CD8-positive, alpha-beta memory T cell (primary cell): ENCODE results near the gene RNU5D-1. TPM values are rescaled to one million over a fixed set of nuclear protein-coding genes. Genes with fewer than 3 reads are reported as not detected.
A peak's percentile ranks its signal among the peaks of the same experiment; 100 is the strongest.
"Not testable (repeated sequence)": the region's sequence is repeated elsewhere in the genome, so short reads cannot be mapped to it uniquely, and the experiment has no call there.

ENCODE experiments used
- CTCF ChIA-PET: fragments of 350-600 bp; sonication (Branson Sonifier 250); formaldehyde crosslinking; loops from one replicate; lab custom pipeline; 2021; ENCODE audit warnings: antibody characterized with exemption; lab: Charles Lee
- POLR2A ChIA-PET: fragments of 350-600 bp; sonication (Branson Sonifier 250); formaldehyde crosslinking; loops from one replicate; lab custom pipeline; 2021; ENCODE audit warnings: antibody characterized with exemption; lab: Charles Lee
- DNase-seq, 5 donors: peaks; one replicate each; pipeline versions ENCODE4 v3.0.0 to v3.0.0-alpha.2; 2020 to 2022; ENCODE audit warnings: mixed read lengths in 1 of 5
- H3K27ac ChIP-seq: one replicate; pipeline ENCODE4 v1.7.0; 2013; ENCODE audit warnings: low read depth, mild to moderate bottlenecking, low read length, moderate library complexity
- H3K27me3 ChIP-seq: 2 replicates; pipeline ENCODE4 v1.7.0; 2013; ENCODE audit warnings: low read length, mild to moderate bottlenecking; ENCODE audit not compliant: insufficient read depth, poor library complexity, severe bottlenecking
- H3K36me3 ChIP-seq: 2 replicates; pipeline ENCODE4 v1.7.0; 2013; ENCODE audit warnings: mild to moderate bottlenecking, low read length, moderate library complexity; ENCODE audit not compliant: insufficient read depth
- H3K4me1 ChIP-seq: 2 replicates; pipeline ENCODE4 v1.7.0; 2013; ENCODE audit warnings: mild to moderate bottlenecking, low read length, moderate library complexity; ENCODE audit not compliant: insufficient read depth
- H3K4me3 ChIP-seq: 2 replicates; pipeline ENCODE4 v1.7.0; 2013; ENCODE audit warnings: mild to moderate bottlenecking, low read length
- H3K9me3 ChIP-seq: 2 replicates; pipeline ENCODE4 v1.7.0; 2013; ENCODE audit warnings: mild to moderate bottlenecking, low read length
- H3K27ac Mint-ChIP-seq, 8 donors: one replicate each; pipeline ENCODE4 v1.8.0; 2020 to 2021; ENCODE audit warnings: mixed read lengths in 8 of 8, mild to moderate bottlenecking in 6 of 8, inconsistent platforms in 3 of 8, moderate library complexity in 3 of 8
- H3K27me3 Mint-ChIP-seq, 2 donors: one replicate each; pipeline ENCODE4 v1.8.0; 2020 to 2021; ENCODE audit warnings: mixed read lengths in 2 of 2, mild to moderate bottlenecking in 1 of 2, moderate library complexity in 1 of 2
- H3K36me3 Mint-ChIP-seq, 3 donors: one replicate each; pipeline ENCODE4 v1.8.0; 2020 to 2021; ENCODE audit warnings: mixed read lengths in 3 of 3, inconsistent platforms in 1 of 3, mild to moderate bottlenecking in 1 of 3
- H3K4me1 Mint-ChIP-seq, 3 donors: one replicate each; pipeline ENCODE4 v1.8.0; 2020 to 2021; ENCODE audit warnings: mixed read lengths in 3 of 3, inconsistent platforms in 1 of 3, mild to moderate bottlenecking in 1 of 3
- H3K4me3 Mint-ChIP-seq, 7 donors: one replicate each; pipeline ENCODE4 v1.8.0; 2020 to 2021; ENCODE audit warnings: mixed read lengths in 7 of 7, mild to moderate bottlenecking in 6 of 7, moderate library complexity in 4 of 7, inconsistent platforms in 2 of 7
- H3K9me3 Mint-ChIP-seq, 5 donors: one replicate each; pipeline ENCODE4 v1.8.0; 2020 to 2022; ENCODE audit warnings: mixed read lengths in 5 of 5, mild to moderate bottlenecking in 3 of 5, moderate library complexity in 2 of 5, inconsistent platforms in 1 of 5
- polyA plus RNA-seq: library from polyadenylated mRNA; unstranded; fragments of 300-500 nt; fragmentation: Illumina TruSeq; gene quantifications from one replicate; pipeline ENCODE4 v1.2.3, GENCODE V29; 2021
- total RNA-seq, 2 experiments: library from RNA; stranded (reverse); gene quantifications; one replicate each; pipeline ENCODE4 v1.2.3, GENCODE V29; 2021

RNU5D-1 gene
- total and polyA plus RNA-seq, 3 experiments from 2014 or later, result not detected

GRCh38 chr1:44743211-44743610, 12.2 kb upstream of the RNU5D-1 start:
- peaks cover 15 to 25% (median 21%) of the 10 kb centered on the region in 3 donors for H3K4me1 Mint-ChIP-seq
- no peaks in the 10 kb centered on the region for H3K27me3 Mint-ChIP-seq
- H3K36me3 Mint-ChIP-seq, result peaks cover 0 to 4% (median 0%) of the 10 kb centered on the region in 3 donors
- POLR2A ChIA-PET, result interaction anchor here (0.7 kb wide), 1 partner anchor 945 kb away, joined by 7 read pairs; no protein-coding TSS in a partner anchor
- no peak overlapping the region for H3K27ac ChIP-seq
- H3K27me3 ChIP-seq, result no peaks in the 10 kb centered on the region
- no peaks in the 10 kb centered on the region for H3K36me3 ChIP-seq
- peaks cover 12% of the 10 kb centered on the region for H3K4me1 ChIP-seq
- H3K4me3 Mint-ChIP-seq, result peak overlapping the region in 1 of 7 donors; percentile 37
- no peak for DNase-seq
- peak overlapping the region in 4 of 8 donors; percentile 19 to 77 (median 56) for H3K27ac Mint-ChIP-seq
- CTCF ChIA-PET, result interaction anchor here (0.7 to 2.3 kb wide), 2 partner anchors 12 to 14 kb away, joined by 3 to 6 read pairs; partner anchors contain the start of gene RNU5D-1
- no peak overlapping the region for H3K4me3 ChIP-seq
- no peaks in the 10 kb centered on the region for H3K9me3 ChIP-seq
- H3K9me3 Mint-ChIP-seq, result no peaks in the 10 kb centered on the region

GRCh38 chr1:44740179-44740617, 9.2 kb upstream of the RNU5D-1 start:
- H3K9me3 Mint-ChIP-seq, result no peaks in the 10 kb centered on the region
- Histone ChIP-seq H3K4me3 (peak overlapping the region; percentile 95), H3K9me3 (no peaks in the 10 kb centered on the region), H3K4me1 (peaks cover 12% of the 10 kb centered on the region), H3K27ac (peak overlapping the region; percentile 84), H3K27me3 (no peaks in the 10 kb centered on the region), H3K36me3 (no peaks in the 10 kb centered on the region)
- peak overlapping the region; percentile 33 to 98 (median 96) for H3K27ac Mint-ChIP-seq
- H3K36me3 Mint-ChIP-seq, result peaks cover 0 to 4% (median 0%) of the 10 kb centered on the region in 3 donors
- H3K27me3 Mint-ChIP-seq, result no peaks in the 10 kb centered on the region
- ChIA-PET POLR2A (interaction anchor here (0.7 to 1.5 kb wide), 2 partner anchors 11 to 36 kb away, joined by 4 read pairs; partner anchors contain the start of gene RPS8), CTCF (interaction anchor here (1.6 kb wide), 1 partner anchor 69 kb away, joined by 4 read pairs; the partner anchor contains the start of gene BTBD19)
- peak overlapping the region; percentile 93 to 95 (median 94) for H3K4me3 Mint-ChIP-seq
- peaks cover 15 to 21% (median 20%) of the 10 kb centered on the region in 3 donors for H3K4me1 Mint-ChIP-seq
- no peak for DNase-seq

- CTCF ChIA-PET, result interaction anchor here (1.2 to 1.6 kb wide), 2 partner anchors 10 to 69 kb away, joined by 4 read pairs; partner anchors contain the start of gene BTBD19
- POLR2A ChIA-PET, result interaction anchor here (0.6 to 0.7 kb wide), 2 partner anchors 10 kb away, joined by 4 read pairs; no protein-coding TSS in a partner anchor
- H3K4me1 Mint-ChIP-seq, result peaks cover 15 to 21% (median 20%) of the 10 kb centered on the region in 3 donors
Observed at GRCh38 chr1:44739307-44740178, 8.6 kb upstream of the RNU5D-1 start, which contains the start of gene KIF2C. KIF2C (plus strand) TSS chr1:44739837; CDS start chr1:44739933, 96 bp downstream.

GRCh38 chr1:44738953-44739306, 8.0 kb upstream of the RNU5D-1 start:
- H3K9me3 ChIP-seq, H3K27me3 Mint-ChIP-seq, H3K36me3 ChIP-seq, DNase-seq, H3K36me3 Mint-ChIP-seq, H3K9me3 Mint-ChIP-seq, H3K27me3 ChIP-seq: not testable (repeated sequence)
- Mint-ChIP-seq H3K27ac (peak overlapping the region; percentile 91 to 98 (median 96)), H3K4me3 (peak overlapping the region; percentile 93 to 95 (median 94)), H3K4me1 (peaks cover 15 to 21% (median 20%) of the 10 kb centered on the region in 3 donors)
- peak overlapping the region; percentile 95 for H3K4me3 ChIP-seq
- peak overlapping the region; percentile 84 for H3K27ac ChIP-seq
- CTCF ChIA-PET, result interaction anchor here (1.2 kb wide), 1 partner anchor 9 kb away, joined by 4 read pairs; no protein-coding TSS in a partner anchor
- peaks cover 12% of the 10 kb centered on the region for H3K4me1 ChIP-seq
- POLR2A ChIA-PET, result interaction anchor here (0.6 kb wide), 1 partner anchor 9 kb away, joined by 4 read pairs; no protein-coding TSS in a partner anchor

More at GRCh38 chr1:44739307-44740178, 8.6 kb upstream of the RNU5D-1 start, which contains the start of gene KIF2C:
- Histone ChIP-seq H3K4me3 (peak within 1 kb of the TSS; percentile 95), H3K27ac (peak within 1 kb of the TSS; percentile 84), H3K27me3 (no peaks in the 10 kb centered on the region), H3K9me3 (no peaks in the 10 kb centered on the region), H3K4me1 (peaks cover 12% of the 10 kb centered on the region), H3K36me3 (no peaks in the 10 kb centered on the region)
- peak; percentile 94 to 97 (median 94) for DNase-seq
- no peaks in the 10 kb centered on the region for H3K9me3 Mint-ChIP-seq
- H3K36me3 Mint-ChIP-seq, result peaks cover 0 to 4% (median 0%) of the 10 kb centered on the region in 3 donors
- H3K27me3 Mint-ChIP-seq, result no peaks in the 10 kb centered on the region
- peak within 1 kb of the TSS; percentile 91 to 98 (median 96) for H3K27ac Mint-ChIP-seq
- peak within 1 kb of the TSS; percentile 93 to 95 (median 94) for H3K4me3 Mint-ChIP-seq

- peak overlapping the region in 1 of 8 donors; percentile 43 for H3K27ac Mint-ChIP-seq
- H3K27ac ChIP-seq, result no peak overlapping the region
- no peaks in the 10 kb centered on the region for H3K27me3 ChIP-seq
- H3K9me3 ChIP-seq, result no peaks in the 10 kb centered on the region
- peaks cover 12% of the 10 kb centered on the region for H3K4me1 ChIP-seq
- H3K4me3 Mint-ChIP-seq, result no peak overlapping the region
- peaks cover 20 to 31% (median 29%) of the 10 kb centered on the region in 3 donors for H3K4me1 Mint-ChIP-seq
- H3K9me3 Mint-ChIP-seq, result no peaks in the 10 kb centered on the region
- CTCF ChIA-PET, result interaction anchor here (1.3 kb wide), 1 partner anchor 83 kb away, joined by 3 read pairs; no protein-coding TSS in a partner anchor
- POLR2A ChIA-PET, result no interaction called here
- peaks cover 0 to 4% (median 0%) of the 10 kb centered on the region in 3 donors for H3K36me3 Mint-ChIP-seq
- no peak overlapping the region for H3K4me3 ChIP-seq
- H3K27me3 Mint-ChIP-seq, result no peaks in the 10 kb centered on the region
- no peak for DNase-seq
- no peaks in the 10 kb centered on the region for H3K36me3 ChIP-seq
Observed at GRCh38 chr1:44735992-44736391, 5.0 kb upstream of the RNU5D-1 start.

GRCh38 chr1:44733784-44734183, 2.8 kb upstream of the RNU5D-1 start:
- Mint-ChIP-seq H3K27me3 (no peaks in the 10 kb centered on the region), H3K27ac (no peak overlapping the region), H3K36me3 (no peaks in the 10 kb centered on the region), H3K4me3 (peak overlapping the region in 1 of 7 donors; percentile 25), H3K9me3 (no peaks in the 10 kb centered on the region), H3K4me1 (peaks cover 19 to 28% (median 27%) of the 10 kb centered on the region in 3 donors)
- no peak overlapping the region for H3K4me3 ChIP-seq
- DNase-seq, result no peak
- H3K36me3 ChIP-seq, result no peaks in the 10 kb centered on the region
- CTCF ChIA-PET, result interaction anchor here (9.8 kb wide), 1 partner anchor 18 kb away, joined by 89 read pairs; no protein-coding TSS in a partner anchor
- peaks cover 14% of the 10 kb centered on the region for H3K4me1 ChIP-seq
- POLR2A ChIA-PET, result interaction anchor here (3.9 kb wide), 1 partner anchor 12 kb away, joined by 49 read pairs; no protein-coding TSS in a partner anchor
- no peak overlapping the region for H3K27ac ChIP-seq
- H3K27me3 ChIP-seq, result no peaks in the 10 kb centered on the region
- no peaks in the 10 kb centered on the region for H3K9me3 ChIP-seq

- no peaks in the 10 kb centered on the region for H3K9me3 ChIP-seq
- H3K27me3 ChIP-seq, result no peaks in the 10 kb centered on the region
- Mint-ChIP-seq H3K9me3 (no peaks in the 10 kb centered on the region), H3K4me1 (peaks cover 19 to 28% (median 26%) of the 10 kb centered on the region in 3 donors), H3K4me3 (peak overlapping the region in 1 of 7 donors; percentile 25), H3K27ac (no peak overlapping the region), H3K36me3 (no peaks in the 10 kb centered on the region), H3K27me3 (no peaks in the 10 kb centered on the region)
- H3K36me3 ChIP-seq, result no peaks in the 10 kb centered on the region
- H3K4me3 ChIP-seq, result no peak overlapping the region
- CTCF ChIA-PET, result interaction anchor here (9.8 kb wide), 1 partner anchor 17 kb away, joined by 89 read pairs; no protein-coding TSS in a partner anchor
- H3K4me1 ChIP-seq, result peaks cover 14% of the 10 kb centered on the region
- no peak overlapping the region for H3K27ac ChIP-seq
- no peak for DNase-seq
- POLR2A ChIA-PET, result interaction anchor here (3.9 kb wide), 1 partner anchor 12 kb away, joined by 49 read pairs; no protein-coding TSS in a partner anchor
Observed at GRCh38 chr1:44733365-44733764, 2.4 kb upstream of the RNU5D-1 start.
